ENCODE measurements around the gene ETV5.

The ETV5 gene

GRCh38 chr3:186014866-186015265, 94.0 kb downstream of the ETV5 start:
- H3K27me3 ChIP-seq (ENCODE audit: control insufficient read depth, insufficient read depth, low read length) = no peaks in the 10 kb centered on the region
- no peaks in the 10 kb centered on the region for H3K9me3 ChIP-seq (ENCODE audit: control insufficient read depth, low read length)
- TF ChIP-seq CTCF (IDR thresholded peaks at IDR 0.05) = no peak
- H3K36me3 ChIP-seq (ENCODE audit: control insufficient read depth, insufficient read depth, low read length) = no peaks in the 10 kb centered on the region
- H2AFZ ChIP-seq = no peak overlapping the region
- H3K9ac ChIP-seq = no peak overlapping the region
- H3K4me3 ChIP-seq (ENCODE audit: low read depth, low read length) = no peak overlapping the region
- no peaks in the 10 kb centered on the region for H3K79me2 ChIP-seq
- no peaks in the 10 kb centered on the region for H3K4me1 ChIP-seq
- no peak overlapping the region for H3K27ac ChIP-seq
- no peak overlapping the region for H3K4me2 ChIP-seq (ENCODE audit: low read length)

GRCh38 chr3:186013312-186013711, 95.6 kb downstream of the ETV5 start:
- Histone ChIP-seq H3K79me2 (no peaks in the 10 kb centered on the region), H3K9ac (no peak overlapping the region), H3K9me3 (ENCODE audit: control insufficient read depth, low read length) (no peaks in the 10 kb centered on the region), H3K36me3 (ENCODE audit: control insufficient read depth, insufficient read depth, low read length) (no peaks in the 10 kb centered on the region), H3K4me2 (ENCODE audit: low read length) (no peak overlapping the region), H3K4me1 (no peaks in the 10 kb centered on the region), H3K27me3 (ENCODE audit: control insufficient read depth, insufficient read depth, low read length) (no peaks in the 10 kb centered on the region), H2AFZ (no peak overlapping the region), H3K27ac (no peak overlapping the region), H3K4me3 (ENCODE audit: low read depth, low read length) (no peak overlapping the region)
- TF ChIP-seq CTCF (IDR thresholded peaks at IDR 0.05) = no peak

GRCh38 chr3:186012137-186012536, 96.8 kb downstream of the ETV5 start:
- no peak overlapping the region for H3K9ac ChIP-seq
- no peak overlapping the region for H3K27ac ChIP-seq
- H2AFZ ChIP-seq = no peak overlapping the region
- TF ChIP-seq CTCF (IDR thresholded peaks at IDR 0.05) = no peak
- H3K4me2 ChIP-seq (ENCODE audit: low read length) = no peak overlapping the region
- H3K27me3 ChIP-seq (ENCODE audit: control insufficient read depth, insufficient read depth, low read length) = no peaks in the 10 kb centered on the region
- no peaks in the 10 kb centered on the region for H3K79me2 ChIP-seq
- no peaks in the 10 kb centered on the region for H3K36me3 ChIP-seq (ENCODE audit: control insufficient read depth, insufficient read depth, low read length)
- no peaks in the 10 kb centered on the region for H3K4me1 ChIP-seq
- no peak overlapping the region for H3K4me3 ChIP-seq (ENCODE audit: low read depth, low read length)
- no peaks in the 10 kb centered on the region for H3K9me3 ChIP-seq (ENCODE audit: control insufficient read depth, low read length)

- H3K9ac ChIP-seq = no peak overlapping the region
- no peaks in the 10 kb centered on the region for H3K79me2 ChIP-seq
- no peak for TF ChIP-seq CTCF (IDR thresholded peaks at IDR 0.05)
- no peak overlapping the region for H3K4me3 ChIP-seq (ENCODE audit: low read depth, low read length)
- no peaks in the 10 kb centered on the region for H3K36me3 ChIP-seq (ENCODE audit: control insufficient read depth, insufficient read depth, low read length)
- H3K9me3 ChIP-seq (ENCODE audit: control insufficient read depth, low read length) = no peaks in the 10 kb centered on the region
- H3K27ac ChIP-seq = no peak overlapping the region
- no peak overlapping the region for H2AFZ ChIP-seq
- no peak overlapping the region for H3K4me2 ChIP-seq (ENCODE audit: low read length)
- no peaks in the 10 kb centered on the region for H3K4me1 ChIP-seq
- no peaks in the 10 kb centered on the region for H3K27me3 ChIP-seq (ENCODE audit: control insufficient read depth, insufficient read depth, low read length)
These were observed 104.2 kb downstream of the ETV5 start for GRCh38 chr3:186004671-186005070.

GRCh38 chr3:186004209-186004608, 104.7 kb downstream of the ETV5 start:
- no peak overlapping the region for H2AFZ ChIP-seq
- no peaks in the 10 kb centered on the region for H3K79me2 ChIP-seq
- no peak overlapping the region for H3K4me3 ChIP-seq (ENCODE audit: low read depth, low read length)
- no peak overlapping the region for H3K27ac ChIP-seq
- no peaks in the 10 kb centered on the region for H3K27me3 ChIP-seq (ENCODE audit: control insufficient read depth, insufficient read depth, low read length)
- H3K4me1 ChIP-seq = no peaks in the 10 kb centered on the region
- no peak overlapping the region for H3K9ac ChIP-seq
- TF ChIP-seq CTCF (IDR thresholded peaks at IDR 0.05) = no peak
- no peaks in the 10 kb centered on the region for H3K9me3 ChIP-seq (ENCODE audit: control insufficient read depth, low read length)
- H3K36me3 ChIP-seq (ENCODE audit: control insufficient read depth, insufficient read depth, low read length) = no peaks in the 10 kb centered on the region
- no peak overlapping the region for H3K4me2 ChIP-seq (ENCODE audit: low read length)

Measured in parathyroid adenoma (tissue), 2 donors.